ENCODE measurements around the gene CXXC5.

- TF ChIP-seq POLR2AphosphoS5 (IDR thresholded peaks at IDR 0.05; ENCODE audit: low read depth, low read length) (peak; percentile 26; the same call in 1 of the 2 replicates), ZBTB33 (IDR thresholded peaks at IDR 0.05; ENCODE audit: borderline replicate concordance, low read depth) (no peak)
Measured at GRCh38 chr5:139631520-139632165, 16.5 kb upstream of the CXXC5 start.
